22Rv1 (cell line): ENCODE measurements around the gene SMOC2.

ENCODE experiments used
- H3K27ac ChIP-seq: fragments of 450-650 bp; 2 replicates; pipeline ENCODE4 v1.5.1; 2017
- CTCF ChIP-seq: fragments of 450-650 bp; IDR thresholded peaks from 2 replicates; pipeline ENCODE4 v1.5.1; 2017; ENCODE audit warnings: mild to moderate bottlenecking
- ZFX ChIP-seq: fragments of 450-650 bp; IDR thresholded peaks from 2 replicates; pipeline ENCODE4 v1.6.1; 2017; ENCODE audit warnings: antibody characterized with exemption, borderline replicate concordance

The SMOC2 gene

GRCh38 chr6:168678077-168678476 lies 237.1 kb downstream of the SMOC2 start:
- no peak overlapping the region for H3K27ac ChIP-seq
- no peak for TF ChIP-seq ZFX
- no peak for TF ChIP-seq CTCF

- no peak overlapping the region for H3K27ac ChIP-seq
- TF ChIP-seq CTCF (no peak), ZFX (no peak)
Observed at GRCh38 chr6:168678588-168678987, 237.6 kb downstream of the SMOC2 start.

- H3K27ac ChIP-seq: no peak overlapping the region
- TF ChIP-seq ZFX: no peak
- TF ChIP-seq CTCF: no peak
Observed at GRCh38 chr6:168681748-168682147, 240.8 kb downstream of the SMOC2 start.

- TF ChIP-seq CTCF: no peak
- no peak for TF ChIP-seq ZFX
- H3K27ac ChIP-seq: no peak overlapping the region
Observed at GRCh38 chr6:168683621-168684020, 242.6 kb downstream of the SMOC2 start.

GRCh38 chr6:168684471-168684870 lies 243.5 kb downstream of the SMOC2 start:
- H3K27ac ChIP-seq: no peak overlapping the region
- TF ChIP-seq ZFX (no peak), CTCF (no peak)

- no peak for TF ChIP-seq ZFX
- TF ChIP-seq CTCF: no peak
- no peak overlapping the region for H3K27ac ChIP-seq
Observed at GRCh38 chr6:168684906-168685305, 243.9 kb downstream of the SMOC2 start.

GRCh38 chr6:168686029-168686738 lies 245.2 kb downstream of the SMOC2 start:
- TF ChIP-seq CTCF: no peak
- TF ChIP-seq ZFX: no peak
- H3K27ac ChIP-seq: no peak overlapping the region
